K562 (cell line): ENCODE data around the gene C17orf50. TPM values are rescaled to one million over a fixed set of nuclear protein-coding genes. Genes with fewer than 3 reads are reported as not detected.

Experiments used
- ATAC-seq: fragments of 200-7000 bp; cut with Tn5 transposase; 3 replicates; pipeline ENCODE4 v1.9.1; 2020; ENCODE audit warnings: moderate library complexity
- BruUV-seq: library from RNA; stranded (reverse); fragments of 400-500 nt; replicated peaks from 2 replicates; lab custom pipeline; 2021; lab: Mats Ljungman, UMichigan
- CTCF ChIA-PET: fragments of 300-600 bp; formaldehyde crosslinking; extraction: SDS; loops from one replicate; lab custom pipeline; 2021; ENCODE audit warnings: low intra/inter-chr PET ratio; lab: Yijun Ruan, JAX
- POLR2A ChIA-PET: fragments of 300-600, 350-650 bp; sonication (Branson Sonifier 250); formaldehyde crosslinking; extraction: SDS; loops from one replicate; lab custom pipeline; 2021; ENCODE audit warnings: antibody characterized with exemption, inconsistent platforms; lab: Yijun Ruan, JAX
- DNase-seq, 4 experiments: peaks; one replicate each; pipeline versions ENCODE4 v3.0.0 to v3.0.0-alpha.2; 2011 to 2018; ENCODE audit warnings: low spot score in 3 of 4, mixed read lengths in 3 of 4; ENCODE audit errors: extremely low read depth in 1 of 4
- FAIRE-seq: peaks from 2 replicates; lab custom pipeline; 2011; peaks lifted over from hg19 to GRCh38; lab: Jason Lieb, UNC
- H2AFZ ChIP-seq: 2 replicates; pipeline ENCODE4 v1.6.0; 2011; ENCODE audit warnings: low read depth, low read length, control low read depth, inconsistent platforms
- H3K27ac ChIP-seq: fragments of 200-600 bp; 3 replicates; pipeline ENCODE4 v1.8.0; 2011; ENCODE audit warnings: low read depth, mild to moderate bottlenecking, control low read depth, inconsistent platforms, low read length, moderate library complexity, mixed read lengths; ENCODE audit errors: extremely low read depth
- H3K27me3 ChIP-seq, 2 experiments: fragments of 300-600 bp in 1 of 2; 2 replicates in 1 of 2; 3 replicates in 1 of 2; pipeline versions ENCODE4 v1.6.0 to v1.8.0; 2011; ENCODE audit warnings: inconsistent platforms in 2 of 2, low read length in 2 of 2, mild to moderate bottlenecking in 1 of 2, mixed read lengths in 1 of 2, moderate library complexity in 1 of 2; ENCODE audit not compliant: control insufficient read depth in 2 of 2, insufficient read depth in 2 of 2
- H3K36me3 ChIP-seq: fragments of 300-600 bp; 3 replicates; pipeline ENCODE4 v1.8.0; 2011; ENCODE audit warnings: mild to moderate bottlenecking, low read length, inconsistent platforms; ENCODE audit not compliant: control insufficient read depth, insufficient read depth
- H3K4me1 ChIP-seq, 2 experiments: fragments of 200-600 bp in 1 of 2; replicated peaks in 1 of 2; 2 replicates in 1 of 2; 3 replicates in 1 of 2; pipeline versions ENCODE4 v1.5.1 to v1.8.0; 2011; ENCODE audit warnings: inconsistent platforms in 2 of 2, low read length in 2 of 2, mild to moderate bottlenecking in 1 of 2, mixed read lengths in 1 of 2, moderate library complexity in 1 of 2; ENCODE audit not compliant: control insufficient read depth in 2 of 2, insufficient read depth in 2 of 2
- H3K4me2 ChIP-seq: 2 replicates; pipeline ENCODE4 v1.6.1; 2011; ENCODE audit warnings: low read length, control low read depth, inconsistent platforms, mixed read lengths; ENCODE audit not compliant: insufficient read depth
- H3K4me3 ChIP-seq: fragments of 200-600 bp; sonication (generic), shearing (Covaris generic); 2 replicates; pipeline ENCODE4 v1.5.1; 2016; ENCODE audit warnings: control low read depth, inconsistent platforms
- H3K79me2 ChIP-seq: fragments of 200-600 bp; 3 replicates; pipeline ENCODE4 v1.8.0; 2011; ENCODE audit warnings: low read length, inconsistent platforms; ENCODE audit not compliant: control insufficient read depth, insufficient read depth
- H3K9ac ChIP-seq, 2 experiments: 2 replicates each; pipeline versions ENCODE4 v1.6.0 to v1.6.1; 2011; ENCODE audit warnings: low read depth in 2 of 2, low read length in 2 of 2, control low read depth in 1 of 2, inconsistent platforms in 1 of 2, mild to moderate bottlenecking in 1 of 2, mixed read lengths in 1 of 2; ENCODE audit not compliant: insufficient read depth in 1 of 2
- H3K9me1 ChIP-seq: one replicate; pipeline ENCODE4 v1.6.0; 2011; ENCODE audit warnings: inconsistent platforms, mild to moderate bottlenecking, low read length, moderate library complexity; ENCODE audit not compliant: control insufficient read depth, insufficient read depth
- H3K9me3 ChIP-seq: replicated peaks from 2 replicates; pipeline ENCODE4 v1.5.1; 2011; ENCODE audit warnings: low read depth, low read length, inconsistent platforms; ENCODE audit not compliant: control insufficient read depth, insufficient read depth
- H4K20me1 ChIP-seq: replicated peaks from 2 replicates; pipeline ENCODE4 v1.6.1; 2011; ENCODE audit warnings: low read length, inconsistent platforms, mixed read lengths; ENCODE audit not compliant: control insufficient read depth, insufficient read depth
- HIVEP1 ChIP-seq: fragments of 250-450 bp; sonication (Bioruptor Pico); IDR thresholded peaks from 2 replicates; pipeline ENCODE4 v1.4.0; 2020; ENCODE audit warnings: mild to moderate bottlenecking
- HNRNPL ChIP-seq: fragments of 200-400 bp; formaldehyde crosslinking; IDR thresholded peaks from 2 replicates; pipeline ENCODE4 v1.6.1; 2017; ENCODE audit warnings: low read depth, mild to moderate bottlenecking, low read length
- POLR2A ChIP-seq: fragments of 450-650 bp; conservative IDR thresholded peaks from 2 replicates; pipeline ENCODE4 v1.6.1; 2016
- SRSF7 ChIP-seq: fragments of 200-400 bp; formaldehyde crosslinking; optimal IDR thresholded peaks from 2 replicates; pipeline ENCODE3; 2017; ENCODE audit warnings: mild to moderate bottlenecking, low read depth, low read length
- WGBS: fragments of 100-300 bp; shearing (Covaris generic); methylation state at CpG from one replicate; pipeline ENCODE4 v1.1.6; 2016; ENCODE audit warnings: low coverage, mixed read lengths; ENCODE audit not compliant: insufficient coverage; ENCODE audit errors: missing lambda C conversion rate; 5-methylcytosine and 5-hydroxymethylcytosine counted together
- in situ Hi-C: fragments of 300-500 bp; cut with MboI; formaldehyde crosslinking; loops from 4 replicates; pipeline ENCODE4 v1.15.0; 2018; ENCODE audit warnings: inconsistent platforms, mixed read lengths
- intact Hi-C: fragments of 100-400 bp; cut with micrococcal nuclease; formaldehyde crosslinking; loops from 2 replicates; pipeline ENCODE4 v1.14.2; 2022
- polyA plus RNA-seq, 8 experiments: library from polyadenylated mRNA; depleted of rRNA in 4 of 8; stranded (reverse) in 5 of 8; unstranded in 3 of 8; fragments of >200 nt; fragmentation: Nextera tagmentation in 2 of 8; fragmentation: Illumina TruSeq in 1 of 8; extraction: Ambion mirVana in 2 of 8; extraction: Trizol in 1 of 8; gene quantifications; 2 replicates each; pipeline versions ENCODE4 v1.2.1 to v1.2.3, GENCODE V29; 2011 to 2014; ENCODE audit warnings: inconsistent platforms in 1 of 8, missing spikeins in 1 of 8
- total RNA-seq, 7 experiments: library from RNA; depleted of rRNA in 6 of 7; stranded (reverse); fragments of >200 nt in 6 of 7; fragmentation: Illumina TruSeq in 2 of 7; extraction: Trizol in 2 of 7; gene quantifications; 2 replicates each; pipeline versions ENCODE4 v1.2.1 to v1.2.3, GENCODE V29; 2011 to 2021; ENCODE audit warnings: low replicate concordance in 1 of 7
- TF ChIP-seq, protein P1 (sequence below): fragments of 200-600 bp; sonication (generic); IDR thresholded peaks from one replicate; pipeline ENCODE4 v1.6.1; 2012; ENCODE audit warnings: mild to moderate bottlenecking, low read depth, low read length, inconsistent platforms

C17orf50 gene
- total and polyA plus RNA-seq, 9 of the 15 experiments (the other 6 are each of a cell fraction or from before 2014, with no cell fraction given): not detected

DNA sequence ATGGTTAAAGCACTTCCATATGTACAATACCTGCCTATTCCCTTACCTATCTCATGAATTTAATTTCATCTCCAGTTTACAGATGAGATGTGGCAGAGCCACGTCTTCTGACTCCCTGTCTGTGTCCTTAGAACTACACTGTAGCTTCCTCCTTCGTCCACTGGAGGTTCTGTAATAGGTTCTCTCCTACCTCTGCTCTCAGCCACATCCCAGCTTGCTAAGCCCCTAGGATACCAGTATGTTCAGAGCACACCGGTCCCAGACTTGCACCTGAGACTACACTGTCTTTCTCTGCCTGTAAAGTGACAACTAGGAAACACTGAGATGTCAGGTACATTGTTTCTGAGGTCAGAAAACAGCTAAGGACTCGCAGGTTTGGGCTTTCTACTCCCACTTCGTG lies 33.1 kb upstream of the C17orf50 start:
- 63% methylated on average over 5 of the region's 5 CpGs for WGBS
- no peak overlapping the region for H3K4me2 ChIP-seq
- no TSS peak for BruUV-seq

DNA sequence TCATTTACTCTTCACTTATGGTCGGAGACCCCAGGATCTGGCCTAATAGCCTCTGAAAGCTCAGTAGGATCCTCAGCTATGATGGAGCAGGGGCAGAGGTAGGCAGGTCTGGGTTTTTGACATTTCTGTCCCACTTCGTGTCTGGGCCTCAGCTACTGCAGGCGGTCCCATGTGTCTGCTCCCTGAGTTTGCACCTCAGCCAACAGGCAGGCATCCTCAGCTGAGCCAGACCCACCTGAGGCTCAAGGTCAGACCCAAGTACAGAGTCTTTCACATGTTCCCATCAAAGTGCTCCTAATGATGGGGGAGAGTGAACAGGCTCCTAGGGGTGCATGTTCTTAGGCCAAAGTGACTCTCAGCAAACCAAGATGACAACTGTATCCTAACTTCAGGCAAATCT lies 32.1 kb upstream of the C17orf50 start:
- peaks cover 38% of the 10 kb centered on the region for H3K36me3 ChIP-seq
- no peak overlapping the region for H3K4me2 ChIP-seq
- no peak overlapping the region for H3K27ac ChIP-seq
- H3K9me1 ChIP-seq: no peaks in the 10 kb centered on the region
- no peak for DNase-seq
- ChIA-PET CTCF (no interaction called here), POLR2A (interaction anchor here (0.7 to 1.2 kb wide), 3 partner anchors 11 to 581 kb away, joined by 3 to 4 read pairs (median 3); no protein-coding TSS in a partner anchor)
- peaks cover 3 to 12% of the 10 kb centered on the region in 2 experiments; a peak in 3 of 5 replicates for H3K4me1 ChIP-seq
- no peaks in the 10 kb centered on the region for H3K79me2 ChIP-seq
- intact Hi-C loops (no loop called here), in situ Hi-C loops (loop anchor here (25.0 kb wide), 1 partner anchor 1291 kb away; no protein-coding TSS in a partner anchor)
- H4K20me1 ChIP-seq: no peaks in the 10 kb centered on the region; the same call in none of the 2 replicates
- H3K9me3 ChIP-seq: no peaks in the 10 kb centered on the region
- no peak for ATAC-seq
- no peak overlapping the region for H2AFZ ChIP-seq
- no peak for FAIRE-seq
- BruUV-seq: no TSS peak
- 77% methylated on average over 3 of the region's 3 CpGs for WGBS
- peaks cover 4 to 15% of the 10 kb centered on the region in 2 experiments; a peak in 3 of 5 replicates for H3K27me3 ChIP-seq
- H3K9ac ChIP-seq: no peak overlapping the region
- no peak overlapping the region for H3K4me3 ChIP-seq
- TF ChIP-seq, protein P1, sequence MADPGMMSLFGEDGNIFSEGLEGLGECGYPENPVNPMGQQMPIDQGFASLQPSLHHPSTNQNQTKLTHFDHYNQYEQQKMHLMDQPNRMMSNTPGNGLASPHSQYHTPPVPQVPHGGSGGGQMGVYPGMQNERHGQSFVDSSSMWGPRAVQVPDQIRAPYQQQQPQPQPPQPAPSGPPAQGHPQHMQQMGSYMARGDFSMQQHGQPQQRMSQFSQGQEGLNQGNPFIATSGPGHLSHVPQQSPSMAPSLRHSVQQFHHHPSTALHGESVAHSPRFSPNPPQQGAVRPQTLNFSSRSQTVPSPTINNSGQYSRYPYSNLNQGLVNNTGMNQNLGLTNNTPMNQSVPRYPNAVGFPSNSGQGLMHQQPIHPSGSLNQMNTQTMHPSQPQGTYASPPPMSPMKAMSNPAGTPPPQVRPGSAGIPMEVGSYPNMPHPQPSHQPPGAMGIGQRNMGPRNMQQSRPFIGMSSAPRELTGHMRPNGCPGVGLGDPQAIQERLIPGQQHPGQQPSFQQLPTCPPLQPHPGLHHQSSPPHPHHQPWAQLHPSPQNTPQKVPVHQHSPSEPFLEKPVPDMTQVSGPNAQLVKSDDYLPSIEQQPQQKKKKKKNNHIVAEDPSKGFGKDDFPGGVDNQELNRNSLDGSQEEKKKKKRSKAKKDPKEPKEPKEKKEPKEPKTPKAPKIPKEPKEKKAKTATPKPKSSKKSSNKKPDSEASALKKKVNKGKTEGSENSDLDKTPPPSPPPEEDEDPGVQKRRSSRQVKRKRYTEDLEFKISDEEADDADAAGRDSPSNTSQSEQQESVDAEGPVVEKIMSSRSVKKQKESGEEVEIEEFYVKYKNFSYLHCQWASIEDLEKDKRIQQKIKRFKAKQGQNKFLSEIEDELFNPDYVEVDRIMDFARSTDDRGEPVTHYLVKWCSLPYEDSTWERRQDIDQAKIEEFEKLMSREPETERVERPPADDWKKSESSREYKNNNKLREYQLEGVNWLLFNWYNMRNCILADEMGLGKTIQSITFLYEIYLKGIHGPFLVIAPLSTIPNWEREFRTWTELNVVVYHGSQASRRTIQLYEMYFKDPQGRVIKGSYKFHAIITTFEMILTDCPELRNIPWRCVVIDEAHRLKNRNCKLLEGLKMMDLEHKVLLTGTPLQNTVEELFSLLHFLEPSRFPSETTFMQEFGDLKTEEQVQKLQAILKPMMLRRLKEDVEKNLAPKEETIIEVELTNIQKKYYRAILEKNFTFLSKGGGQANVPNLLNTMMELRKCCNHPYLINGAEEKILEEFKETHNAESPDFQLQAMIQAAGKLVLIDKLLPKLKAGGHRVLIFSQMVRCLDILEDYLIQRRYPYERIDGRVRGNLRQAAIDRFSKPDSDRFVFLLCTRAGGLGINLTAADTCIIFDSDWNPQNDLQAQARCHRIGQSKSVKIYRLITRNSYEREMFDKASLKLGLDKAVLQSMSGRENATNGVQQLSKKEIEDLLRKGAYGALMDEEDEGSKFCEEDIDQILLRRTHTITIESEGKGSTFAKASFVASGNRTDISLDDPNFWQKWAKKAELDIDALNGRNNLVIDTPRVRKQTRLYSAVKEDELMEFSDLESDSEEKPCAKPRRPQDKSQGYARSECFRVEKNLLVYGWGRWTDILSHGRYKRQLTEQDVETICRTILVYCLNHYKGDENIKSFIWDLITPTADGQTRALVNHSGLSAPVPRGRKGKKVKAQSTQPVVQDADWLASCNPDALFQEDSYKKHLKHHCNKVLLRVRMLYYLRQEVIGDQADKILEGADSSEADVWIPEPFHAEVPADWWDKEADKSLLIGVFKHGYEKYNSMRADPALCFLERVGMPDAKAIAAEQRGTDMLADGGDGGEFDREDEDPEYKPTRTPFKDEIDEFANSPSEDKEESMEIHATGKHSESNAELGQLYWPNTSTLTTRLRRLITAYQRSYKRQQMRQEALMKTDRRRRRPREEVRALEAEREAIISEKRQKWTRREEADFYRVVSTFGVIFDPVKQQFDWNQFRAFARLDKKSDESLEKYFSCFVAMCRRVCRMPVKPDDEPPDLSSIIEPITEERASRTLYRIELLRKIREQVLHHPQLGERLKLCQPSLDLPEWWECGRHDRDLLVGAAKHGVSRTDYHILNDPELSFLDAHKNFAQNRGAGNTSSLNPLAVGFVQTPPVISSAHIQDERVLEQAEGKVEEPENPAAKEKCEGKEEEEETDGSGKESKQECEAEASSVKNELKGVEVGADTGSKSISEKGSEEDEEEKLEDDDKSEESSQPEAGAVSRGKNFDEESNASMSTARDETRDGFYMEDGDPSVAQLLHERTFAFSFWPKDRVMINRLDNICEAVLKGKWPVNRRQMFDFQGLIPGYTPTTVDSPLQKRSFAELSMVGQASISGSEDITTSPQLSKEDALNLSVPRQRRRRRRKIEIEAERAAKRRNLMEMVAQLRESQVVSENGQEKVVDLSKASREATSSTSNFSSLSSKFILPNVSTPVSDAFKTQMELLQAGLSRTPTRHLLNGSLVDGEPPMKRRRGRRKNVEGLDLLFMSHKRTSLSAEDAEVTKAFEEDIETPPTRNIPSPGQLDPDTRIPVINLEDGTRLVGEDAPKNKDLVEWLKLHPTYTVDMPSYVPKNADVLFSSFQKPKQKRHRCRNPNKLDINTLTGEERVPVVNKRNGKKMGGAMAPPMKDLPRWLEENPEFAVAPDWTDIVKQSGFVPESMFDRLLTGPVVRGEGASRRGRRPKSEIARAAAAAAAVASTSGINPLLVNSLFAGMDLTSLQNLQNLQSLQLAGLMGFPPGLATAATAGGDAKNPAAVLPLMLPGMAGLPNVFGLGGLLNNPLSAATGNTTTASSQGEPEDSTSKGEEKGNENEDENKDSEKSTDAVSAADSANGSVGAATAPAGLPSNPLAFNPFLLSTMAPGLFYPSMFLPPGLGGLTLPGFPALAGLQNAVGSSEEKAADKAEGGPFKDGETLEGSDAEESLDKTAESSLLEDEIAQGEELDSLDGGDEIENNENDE: no peak
- no peak for TF ChIP-seq SRSF7

More for the DNA sequence above, 33.1 kb upstream of the C17orf50 start:
- H3K27ac ChIP-seq: no peak overlapping the region
- intact Hi-C loops: no loop called here
- no peak overlapping the region for H3K4me3 ChIP-seq
- ChIA-PET CTCF (no interaction called here), POLR2A (interaction anchor here (0.5 to 1.2 kb wide), 4 partner anchors 12 to 177 kb away, joined by 3 read pairs; no protein-coding TSS in a partner anchor)
- H3K79me2 ChIP-seq: no peaks in the 10 kb centered on the region
- H4K20me1 ChIP-seq: no peaks in the 10 kb centered on the region; the same call in 1 of the 2 replicates
- TF ChIP-seq HNRNPL (no peak), HIVEP1 (CRISPR knock-in tag) (no peak), POLR2A (0 out of 2 replicates have a peak, but pooled peaks have one; percentile 27)
- FAIRE-seq (no peak), DNase-seq (no peak), ATAC-seq (peak; percentile 30)
- H3K4me1 ChIP-seq: peaks cover 3 to 12% of the 10 kb centered on the region in 2 experiments; a peak in 3 of 5 replicates
- no peaks in the 10 kb centered on the region for H3K9me3 ChIP-seq
- H3K36me3 ChIP-seq: peaks cover 47% of the 10 kb centered on the region
- no peak overlapping the region for H2AFZ ChIP-seq
- no peaks in the 10 kb centered on the region for H3K9me1 ChIP-seq
- in situ Hi-C loops: loop anchor here (25.0 kb wide), 1 partner anchor 1290 kb away; no protein-coding TSS in a partner anchor
- H3K9ac ChIP-seq: no peak overlapping the region
- peaks cover 4 to 7% of the 10 kb centered on the region in 2 experiments; a peak in 3 of 5 replicates for H3K27me3 ChIP-seq
